Left renal cortex interstitium (tissue), 4 donors: Measurements from ENCODE around the gene NCKAP5. TPM values are rescaled to one million over a fixed set of nuclear protein-coding genes. Genes with fewer than 3 reads are reported as not detected.

Experiments used
- DNase-seq, 4 donors: peaks; one replicate each; pipeline ENCODE4 v3.0.0-alpha.2; 2013; ENCODE audit warnings: low read depth in 4 of 4, low spot score in 2 of 4, missing footprints in 1 of 4
- polyA plus RNA-seq, 4 donors: library from polyadenylated mRNA; unstranded; fragments of 120-200 nt; gene quantifications; one replicate each; pipeline ENCODE4 v1.2.1, GENCODE V29; 2013; ENCODE audit not compliant: insufficient read length in 4 of 4

NCKAP5 gene
- polyA plus RNA-seq, 4 donors = 5.9 to 8.1 (median 7.0) TPM

DNA sequence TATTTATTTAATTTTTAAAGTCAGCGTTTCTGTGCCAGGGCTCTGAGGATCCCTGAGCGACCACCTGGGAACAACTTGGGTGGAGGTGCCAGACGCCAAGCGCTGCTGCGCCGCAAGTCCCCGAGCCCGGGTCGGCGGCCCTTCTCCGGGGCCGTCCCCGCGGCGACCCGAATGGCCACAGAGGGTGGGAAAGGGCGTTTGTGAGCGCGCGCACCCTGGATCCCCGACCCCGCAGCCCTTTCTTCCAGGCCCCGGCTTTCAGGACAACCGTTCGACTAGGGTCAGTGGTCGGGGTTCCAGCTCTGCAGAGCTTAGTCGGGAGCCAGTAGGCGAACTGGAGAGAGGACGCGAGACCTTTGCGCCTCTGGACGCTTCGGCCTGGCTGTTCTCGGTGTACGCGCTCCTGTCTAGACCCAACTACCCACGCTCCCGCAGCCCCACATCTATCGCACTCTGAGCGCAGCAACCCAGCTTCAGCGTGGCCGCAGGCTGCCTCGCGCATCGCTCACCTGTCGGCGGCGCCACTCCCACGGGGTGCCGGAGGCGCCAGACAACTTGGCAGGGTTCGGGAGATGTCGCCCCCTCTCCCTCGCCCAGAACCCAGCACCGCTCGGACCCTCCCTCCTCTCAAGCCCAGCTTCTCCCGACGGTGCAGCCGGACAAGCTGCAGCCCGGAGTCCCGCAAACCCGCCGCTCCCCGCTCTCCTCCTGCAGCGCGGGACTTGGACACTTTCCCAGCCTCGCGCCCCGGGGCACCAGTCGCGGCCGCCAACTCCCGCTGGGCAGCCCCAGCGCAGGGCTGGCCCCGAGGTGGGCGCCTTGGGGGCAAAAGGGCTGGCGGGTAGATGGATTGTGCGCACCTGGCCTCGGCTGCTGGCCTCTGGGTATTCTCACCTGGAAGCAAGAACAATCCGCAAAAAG lies 899.0 kb downstream of the NCKAP5 start:
- DNase-seq = no peak

DNA sequence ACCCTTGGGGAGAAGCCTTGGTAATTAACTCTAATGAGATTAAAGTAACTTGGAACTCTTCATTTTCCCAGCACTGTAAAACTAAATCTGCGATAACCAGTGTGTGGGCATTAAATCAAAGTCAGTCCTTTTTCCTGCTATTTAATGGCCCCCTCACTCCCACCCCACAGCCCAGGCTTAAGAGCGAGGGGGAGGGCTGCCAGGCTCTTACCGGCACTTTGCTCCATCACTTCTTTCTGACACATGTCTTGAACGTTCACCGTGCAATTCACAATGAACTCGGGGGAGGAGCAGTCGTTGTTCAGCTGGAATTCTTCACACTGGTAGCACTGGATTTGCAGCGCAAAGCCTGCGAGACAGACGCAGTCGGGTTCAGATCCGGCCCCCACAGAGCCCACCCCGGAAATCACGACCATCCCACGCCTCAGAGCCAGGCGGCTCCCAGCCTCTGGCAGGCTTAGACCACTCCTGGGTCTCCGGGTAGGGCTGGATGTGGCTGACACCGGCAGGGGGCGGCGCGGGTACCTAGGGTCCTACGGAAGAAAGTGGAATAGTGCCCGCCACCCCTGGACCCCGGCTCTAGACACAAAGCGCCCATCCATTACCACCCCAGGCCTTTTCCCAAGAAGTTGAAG lies 900.0 kb downstream of the NCKAP5 start:
- no peak for DNase-seq

DNA sequence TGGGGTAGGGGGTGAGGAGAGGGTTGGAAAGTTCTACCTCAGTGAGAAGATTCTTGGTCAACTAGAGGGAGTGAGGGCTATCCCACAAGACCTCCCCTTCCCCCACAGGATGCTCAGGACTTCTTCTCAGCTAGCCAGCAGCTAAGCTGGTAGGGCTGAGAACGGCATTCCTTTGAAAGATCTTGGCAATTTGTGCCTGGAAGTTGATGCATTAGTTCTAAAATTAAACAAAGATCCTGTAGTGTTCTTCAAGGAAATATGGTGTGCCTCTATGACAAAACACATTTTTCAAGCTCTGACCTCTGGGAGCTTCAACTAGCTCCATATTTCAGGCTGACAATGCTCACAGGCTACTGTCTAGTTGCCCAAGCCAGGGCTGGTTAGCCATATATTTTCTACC lies 900.6 kb downstream of the NCKAP5 start:
- no peak for DNase-seq

DNA sequence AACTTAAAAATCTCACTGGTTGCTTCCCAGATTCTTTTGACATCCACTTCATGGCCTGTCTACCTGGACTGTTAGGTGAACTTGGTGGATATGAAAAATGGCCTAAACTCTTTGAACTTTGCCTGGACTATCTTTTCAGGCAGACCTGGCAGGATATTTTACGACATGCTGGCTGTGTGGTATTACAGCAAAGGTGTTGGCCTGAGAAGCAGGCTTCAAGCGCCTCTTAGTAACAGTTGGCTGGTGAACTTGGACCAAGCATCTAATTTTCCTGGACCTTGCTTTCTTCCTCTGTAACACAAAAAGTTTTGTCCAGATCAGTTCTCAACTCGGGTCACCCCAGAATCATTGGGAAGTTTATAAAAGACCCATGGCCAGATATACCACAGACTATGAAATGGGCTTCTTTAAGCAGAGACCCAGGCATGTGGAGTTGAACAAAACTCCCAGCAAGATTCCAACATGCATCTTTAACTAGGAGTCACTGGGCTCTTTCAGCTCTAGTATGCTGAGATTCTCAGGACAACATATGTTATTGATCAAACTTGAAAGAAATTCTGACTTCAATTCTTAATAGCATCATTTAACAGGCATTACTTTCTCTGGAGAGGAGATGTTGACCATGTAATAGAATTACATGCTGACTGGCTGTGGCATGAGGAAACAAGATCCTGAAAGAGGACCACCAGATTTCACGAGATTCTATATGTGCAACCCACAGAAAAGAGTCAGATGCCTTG lies 902.7 kb downstream of the NCKAP5 start:
- no peak for DNase-seq

DNA sequence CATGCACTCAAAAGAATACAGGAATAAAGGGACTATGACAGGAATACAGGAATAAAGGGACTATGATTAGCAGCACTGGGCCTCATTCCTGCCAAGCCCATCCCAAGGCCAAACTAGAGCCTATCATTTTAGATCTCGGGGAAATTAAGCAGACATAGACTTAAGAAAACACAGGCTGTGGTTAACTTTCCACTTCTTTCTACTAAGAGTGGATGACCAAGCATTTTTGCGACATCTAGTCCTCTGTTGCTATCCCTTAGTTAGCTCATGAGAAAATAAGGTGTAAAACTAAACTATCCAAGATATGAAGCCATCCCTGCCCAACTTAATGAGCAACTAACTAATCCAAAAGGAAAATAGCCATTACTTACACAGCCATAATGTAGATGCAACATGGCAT lies 904.2 kb downstream of the NCKAP5 start:
- DNase-seq = no peak

DNA sequence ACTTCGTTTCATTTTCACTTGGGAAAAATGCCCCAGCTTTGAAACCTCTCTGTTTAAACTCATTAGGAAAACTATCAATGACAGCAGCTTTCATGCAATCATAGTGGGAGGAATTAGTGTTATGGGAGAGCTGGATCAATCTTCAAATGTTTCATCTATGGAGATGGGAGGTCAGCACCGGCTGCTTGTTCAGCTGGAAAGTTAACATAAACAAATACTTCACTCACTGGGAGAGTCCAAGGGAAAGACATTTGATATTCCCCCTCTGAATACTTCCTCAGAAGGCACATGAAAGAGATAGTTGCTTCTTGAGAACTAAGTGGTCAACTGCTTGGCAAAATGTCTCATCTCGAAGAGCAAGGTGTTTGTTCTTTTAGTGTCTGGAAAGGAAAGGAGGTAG lies 905.5 kb downstream of the NCKAP5 start:
- no peak for DNase-seq

DNA sequence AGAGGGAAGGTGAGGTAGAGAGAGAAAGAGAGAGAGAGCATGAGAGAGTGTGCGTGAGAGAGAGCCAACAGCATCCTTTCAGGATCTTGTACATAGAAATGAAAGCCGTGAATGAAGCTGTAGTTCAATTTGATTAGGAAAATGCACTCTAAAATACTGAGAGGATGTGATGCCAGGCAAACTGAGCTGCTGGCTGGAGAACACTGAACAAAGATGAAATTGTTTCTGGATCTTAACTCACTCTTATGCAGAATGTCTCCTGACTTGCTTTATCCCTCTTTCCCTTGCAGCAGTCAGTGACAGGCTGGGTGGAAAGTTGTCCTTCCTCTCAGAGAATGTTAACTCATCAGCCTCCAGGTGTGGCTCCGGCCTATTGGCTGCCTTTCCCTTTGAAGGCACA lies 908.9 kb downstream of the NCKAP5 start:
- DNase-seq = no peak

DNA sequence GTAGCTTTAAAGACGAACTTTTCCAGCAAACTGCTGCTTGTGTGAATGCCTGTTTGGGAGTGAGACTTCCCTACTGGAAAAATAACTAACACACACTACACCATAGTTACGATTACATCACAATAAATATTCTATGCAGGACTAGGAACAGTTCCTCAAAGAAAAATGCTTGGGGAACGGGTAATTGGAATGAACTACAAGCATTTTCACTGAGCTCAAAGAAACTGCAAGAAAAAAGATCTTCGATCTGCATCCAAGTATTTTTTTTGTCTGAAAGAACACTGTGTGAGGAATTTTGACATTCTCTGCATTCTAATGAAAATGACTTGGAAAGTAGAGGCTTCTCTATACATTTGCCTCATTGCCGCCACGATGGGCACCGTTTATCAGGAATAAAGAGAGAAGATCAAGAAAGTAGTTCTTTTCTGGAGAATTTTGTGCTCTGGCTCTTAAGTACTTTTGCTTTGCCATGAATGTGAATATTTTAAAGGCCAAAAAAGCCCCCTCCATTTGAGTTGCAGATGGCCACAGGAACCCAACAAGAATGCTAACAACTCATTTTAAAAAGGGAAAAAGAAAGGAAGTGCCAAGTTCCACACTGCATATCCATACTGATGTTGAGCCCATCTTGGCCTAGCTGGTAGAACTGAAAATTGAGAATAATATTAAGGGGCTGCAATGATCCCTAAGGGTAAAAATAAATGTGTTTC lies 911.8 kb downstream of the NCKAP5 start:
- no peak for DNase-seq

DNA sequence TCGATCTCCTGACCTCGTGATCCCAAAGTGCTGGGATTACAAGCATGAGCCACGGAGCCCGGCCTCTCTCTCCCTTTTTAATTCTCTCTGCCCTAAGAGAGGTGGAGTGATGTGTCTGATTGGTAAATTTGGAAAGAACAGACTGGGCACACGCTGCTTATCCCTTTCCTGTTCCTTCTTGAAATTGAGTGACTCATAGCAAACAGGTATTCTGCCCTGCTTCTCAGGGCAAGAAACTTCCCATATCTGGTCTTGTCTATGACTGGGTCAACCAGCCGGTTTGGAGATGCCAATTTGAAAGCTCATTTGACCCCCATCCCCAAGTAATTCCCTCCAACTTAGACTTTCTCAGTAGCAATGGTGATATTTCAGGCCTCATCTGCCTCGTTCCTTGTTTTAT lies 913.3 kb downstream of the NCKAP5 start:
- no peak for DNase-seq

DNA sequence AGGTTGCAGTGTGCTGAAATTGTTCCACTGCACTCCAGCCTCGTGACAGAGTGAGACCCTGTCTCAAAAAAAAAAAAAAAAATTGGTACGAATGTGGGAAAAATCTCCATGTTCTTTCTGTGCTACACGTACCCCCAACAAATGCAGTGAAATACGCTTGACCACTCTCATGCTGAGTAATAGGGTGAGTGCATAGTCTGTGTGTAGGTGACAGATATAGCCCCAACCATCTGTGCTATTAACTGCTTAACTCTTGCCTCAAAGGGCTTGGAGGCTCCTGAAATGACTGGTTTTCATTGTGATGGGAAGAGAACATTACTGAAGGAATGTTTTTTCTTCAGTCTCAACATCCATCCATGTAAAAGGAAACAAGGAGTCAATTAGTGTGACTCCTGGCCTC lies 913.9 kb downstream of the NCKAP5 start:
- DNase-seq = no peak

DNA sequence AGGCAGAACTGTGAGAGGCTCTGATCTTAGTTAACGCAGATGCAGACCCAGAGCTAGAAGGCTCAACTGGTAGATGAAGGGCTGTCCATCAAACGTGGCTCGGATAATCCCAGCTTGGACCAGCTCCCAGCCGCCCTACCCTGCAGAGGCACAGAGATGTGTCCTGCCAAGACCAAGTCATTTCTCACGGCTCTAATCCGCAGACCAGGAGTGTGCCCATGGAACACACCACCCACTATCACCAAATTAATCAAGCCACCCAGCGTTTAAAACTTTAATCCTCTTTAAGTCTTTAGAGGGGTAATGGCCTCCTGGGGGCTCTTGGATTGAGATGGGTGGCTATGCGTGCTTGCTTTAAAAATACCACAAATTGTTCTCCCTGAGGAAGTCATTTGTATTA lies 915.8 kb downstream of the NCKAP5 start:
- DNase-seq = no peak

DNA sequence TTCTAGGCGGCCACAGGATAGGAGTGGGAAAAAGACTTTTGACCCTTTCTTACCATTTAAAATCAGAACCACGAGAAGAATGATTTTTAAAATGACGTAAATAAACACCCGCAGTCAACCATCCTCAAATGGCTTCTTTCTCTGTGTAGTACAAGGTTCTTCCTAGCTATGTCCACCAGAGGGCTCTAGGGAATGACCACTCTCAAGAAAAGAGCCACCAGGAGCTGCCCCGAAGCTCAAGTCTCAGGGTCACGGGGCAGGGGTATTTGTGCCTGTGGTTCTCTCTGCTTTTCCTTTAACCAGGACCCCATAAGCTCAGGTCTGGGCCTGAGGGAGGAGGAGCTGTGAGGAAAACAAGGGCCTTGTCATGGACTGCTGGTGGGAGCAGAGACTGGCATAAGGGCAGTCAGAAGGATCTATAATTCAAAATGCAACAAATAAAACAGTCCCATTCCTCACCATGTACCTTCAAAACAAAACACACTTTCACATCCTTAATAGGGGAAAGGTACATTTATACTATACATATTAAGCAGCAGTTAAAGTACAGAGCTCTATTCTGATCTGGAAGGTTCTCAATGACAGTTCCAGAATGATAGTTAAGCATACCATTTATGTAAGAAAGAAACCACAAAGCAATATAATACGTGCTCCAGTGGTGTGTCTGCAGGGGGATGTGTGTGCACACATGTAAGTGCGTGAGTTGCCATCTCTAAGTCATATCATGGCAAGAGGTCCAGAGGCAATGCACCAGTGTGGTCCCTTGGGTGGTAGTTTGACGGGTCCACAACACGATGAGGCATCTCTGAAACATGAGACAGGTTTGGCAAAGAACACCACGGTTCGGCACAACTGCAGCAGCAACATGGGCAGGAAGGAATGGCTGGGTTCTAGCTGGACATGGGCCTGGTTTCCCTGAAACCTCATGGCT lies 916.9 kb downstream of the NCKAP5 start:
- DNase-seq = no peak

DNA sequence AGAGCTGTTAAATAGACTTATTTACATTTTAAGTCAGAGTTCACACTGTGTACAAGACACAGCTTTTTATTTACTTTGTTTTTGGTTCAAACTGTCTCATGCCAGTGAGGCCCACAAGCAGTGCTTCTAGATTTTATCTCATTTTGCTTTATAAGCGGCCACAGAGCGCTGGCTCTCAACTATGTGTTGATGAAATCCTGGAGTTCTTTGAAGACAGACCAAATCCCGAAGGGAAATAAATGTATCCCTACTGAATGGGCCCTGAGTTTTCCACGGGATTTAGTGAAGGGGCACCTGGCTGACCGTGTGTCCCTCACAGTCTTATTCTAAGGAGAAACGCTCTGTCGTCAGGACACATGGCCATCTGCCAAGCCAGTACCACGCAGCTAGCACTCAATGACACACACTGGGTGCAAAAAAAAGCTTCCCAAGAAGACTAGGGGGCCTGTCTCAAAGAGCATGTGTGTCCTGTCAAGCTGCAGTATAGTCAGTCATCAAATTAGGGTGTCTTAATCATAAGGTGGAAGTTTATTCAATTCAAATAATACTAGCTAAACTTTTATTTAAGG lies 921.6 kb downstream of the NCKAP5 start:
- no peak for DNase-seq

DNA sequence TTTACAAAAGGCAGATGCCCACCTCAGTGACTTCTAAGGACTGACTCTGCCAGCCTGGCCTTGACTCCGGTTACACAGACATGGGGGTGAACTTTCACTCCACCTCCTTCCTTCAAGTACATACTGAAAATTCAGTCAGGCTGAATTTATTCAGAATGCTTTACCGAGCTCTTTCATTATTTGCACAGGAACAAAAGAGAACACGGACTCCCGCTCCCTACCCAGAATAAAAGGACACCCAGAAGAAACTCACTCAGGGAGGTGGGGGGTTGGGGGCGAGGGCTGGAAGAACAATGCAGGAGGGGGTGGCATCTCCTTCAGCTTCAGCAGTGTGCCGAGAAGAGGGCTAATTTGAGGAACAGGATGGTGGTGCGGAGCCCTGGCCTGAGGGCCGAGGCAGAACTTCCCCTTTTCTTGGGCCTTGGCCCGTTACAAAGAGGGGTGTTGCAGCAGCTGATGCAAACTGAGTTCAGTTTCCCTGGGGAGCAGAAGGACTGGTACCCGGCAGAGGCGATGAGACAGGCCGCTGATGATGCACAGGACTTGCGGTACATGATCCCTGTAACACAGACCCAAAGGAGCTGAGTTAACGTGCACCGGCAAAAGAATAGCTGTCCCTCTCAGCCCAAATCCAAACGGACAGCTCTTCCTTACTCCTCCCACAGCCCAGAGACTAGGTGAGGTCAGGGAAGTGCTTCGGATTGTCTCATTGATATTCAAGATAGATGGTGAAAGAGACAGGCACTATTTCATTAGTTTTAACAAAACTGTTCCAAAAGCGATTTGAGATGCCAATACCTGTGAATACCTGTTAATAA lies 922.3 kb downstream of the NCKAP5 start:
- no peak for DNase-seq

DNA sequence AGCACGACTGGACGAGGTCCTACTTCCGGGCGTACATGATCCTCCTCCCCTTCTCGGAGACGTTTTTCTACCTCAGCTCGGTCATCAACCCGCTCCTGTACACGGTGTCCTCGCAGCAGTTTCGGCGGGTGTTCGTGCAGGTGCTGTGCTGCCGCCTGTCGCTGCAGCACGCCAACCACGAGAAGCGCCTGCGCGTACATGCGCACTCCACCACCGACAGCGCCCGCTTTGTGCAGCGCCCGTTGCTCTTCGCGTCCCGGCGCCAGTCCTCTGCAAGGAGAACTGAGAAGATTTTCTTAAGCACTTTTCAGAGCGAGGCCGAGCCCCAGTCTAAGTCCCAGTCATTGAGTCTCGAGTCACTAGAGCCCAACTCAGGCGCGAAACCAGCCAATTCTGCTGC lies 923.1 kb downstream of the NCKAP5 start:
- DNase-seq = no peak

DNA sequence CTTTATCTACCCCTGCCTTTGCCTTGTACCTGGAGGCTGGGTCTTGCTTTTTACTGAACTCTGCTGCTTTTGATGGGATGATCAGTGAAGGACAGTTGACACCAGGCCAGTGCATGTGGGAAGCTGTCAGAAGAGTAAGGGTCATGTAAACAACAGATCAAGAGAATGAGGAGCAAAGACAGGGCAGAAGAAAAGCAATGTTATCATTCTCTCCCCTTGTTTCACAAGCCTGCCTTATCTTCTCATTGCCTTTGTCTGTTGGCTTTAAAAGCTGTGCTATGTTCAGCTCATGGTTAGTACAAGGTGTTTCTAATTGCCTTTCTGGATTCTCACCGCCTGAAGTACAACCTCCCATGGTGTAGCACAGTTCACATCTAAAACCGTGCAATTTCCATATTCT lies 925.8 kb downstream of the NCKAP5 start:
- DNase-seq = no peak

DNA sequence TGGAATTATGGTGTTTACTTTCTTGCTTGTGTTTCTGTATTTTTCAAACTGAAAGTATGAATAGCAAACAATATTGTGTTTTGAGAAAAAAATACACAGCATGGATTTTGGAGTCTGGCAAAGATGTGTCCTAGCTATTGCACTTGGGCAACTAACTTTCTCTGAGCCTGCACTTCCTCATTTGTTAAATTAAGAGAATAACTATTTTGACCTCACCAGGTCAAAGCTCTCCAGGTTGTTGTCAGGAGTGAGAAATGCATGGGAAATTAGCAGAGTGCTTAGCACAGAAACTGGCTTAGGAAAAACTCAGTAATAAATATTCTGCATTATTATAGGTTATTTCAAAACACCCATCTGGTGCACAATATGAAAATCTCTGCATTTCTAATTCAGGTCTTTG lies 926.4 kb downstream of the NCKAP5 start:
- DNase-seq = no peak

DNA sequence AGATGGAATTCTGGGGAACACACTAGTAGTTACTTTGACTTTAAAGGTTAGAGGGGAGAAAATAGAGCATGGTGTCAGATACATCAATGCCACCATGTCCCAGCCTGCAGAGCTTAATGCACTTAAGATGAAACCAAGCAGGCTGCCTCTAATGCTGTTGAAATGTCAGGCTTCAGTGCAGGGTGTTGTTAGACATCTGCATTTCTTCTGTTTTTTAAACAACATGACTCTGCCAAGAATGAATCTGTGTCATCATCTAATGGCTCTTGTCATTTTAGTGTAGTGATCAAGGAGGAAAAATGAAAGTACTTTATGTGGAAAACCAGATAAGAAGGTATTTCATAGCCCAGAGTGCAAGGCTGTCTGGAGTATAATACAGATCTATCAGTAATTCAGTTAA lies 928.1 kb downstream of the NCKAP5 start:
- no peak for DNase-seq
